Skeletal muscle tissue (tissue), 4 donors: ENCODE results near the gene RPH3AL. TPM values are rescaled to one million over a fixed set of nuclear protein-coding genes. Genes with fewer than 3 reads are reported as not detected.
A peak's percentile ranks its signal among the peaks of the same experiment; 100 is the strongest.

Experiments
- H3K27ac ChIP-seq: one replicate; pipeline ENCODE4 v1.7.0; 2013; ENCODE audit warnings: mild to moderate bottlenecking, low read depth, low read length, inconsistent platforms
- H3K27me3 ChIP-seq, 3 donors: one replicate each; pipeline ENCODE4 v1.7.0; 2013; ENCODE audit warnings: low read length in 3 of 3; ENCODE audit not compliant: control insufficient read depth in 3 of 3, insufficient read depth in 3 of 3
- H3K36me3 ChIP-seq, 3 donors: one replicate each; pipeline ENCODE4 v1.7.0; 2013; ENCODE audit warnings: low read length in 3 of 3; ENCODE audit not compliant: control insufficient read depth in 3 of 3, insufficient read depth in 3 of 3
- H3K4me1 ChIP-seq, 3 donors: one replicate each; pipeline ENCODE4 v1.7.0; 2013; ENCODE audit warnings: low read length in 3 of 3, mild to moderate bottlenecking in 3 of 3; ENCODE audit not compliant: control insufficient read depth in 3 of 3, insufficient read depth in 3 of 3
- H3K4me3 ChIP-seq, 3 donors: one replicate each; pipeline ENCODE4 v1.7.0; 2013; ENCODE audit warnings: low read length in 3 of 3
- H3K9ac ChIP-seq, 3 donors: one replicate each; pipeline ENCODE4 v1.7.0; 2013; ENCODE audit warnings: low read length in 3 of 3, mild to moderate bottlenecking in 3 of 3, moderate library complexity in 2 of 3, low read depth in 1 of 3
- H3K9me3 ChIP-seq, 3 donors: one replicate each; pipeline ENCODE4 v1.7.0; 2013; ENCODE audit warnings: low read length in 3 of 3; ENCODE audit not compliant: control insufficient read depth in 3 of 3
- total RNA-seq: library from RNA; depleted of rRNA; stranded (reverse); fragments of >200 nt; gene quantifications from one replicate; pipeline ENCODE4 v1.2.3, GENCODE V29; 2014
- donor health status: Osteomylitis.

Gene RPH3AL
- total RNA-seq, 1 donor from 2014 or later = 1.6 TPM

GRCh38 chr17:304461-304860, 48.1 kb downstream of the RPH3AL start:
- Histone ChIP-seq H3K27me3 (no peaks in the 10 kb centered on the region), H3K9me3 (no peaks in the 10 kb centered on the region), H3K4me1 (peaks cover 21 to 32% (median 24%) of the 10 kb centered on the region in 3 donors), H3K36me3 (no peaks in the 10 kb centered on the region), H3K4me3 (no peak overlapping the region), H3K27ac (no peak overlapping the region), H3K9ac (peak overlapping the region in 1 of 3 donors; percentile 43)

GRCh38 chr17:303168-303567, 49.4 kb downstream of the RPH3AL start:
- Histone ChIP-seq H3K9ac (no peak overlapping the region), H3K4me3 (no peak overlapping the region), H3K36me3 (no peaks in the 10 kb centered on the region), H3K4me1 (peaks cover 22 to 35% (median 23%) of the 10 kb centered on the region in 3 donors), H3K27ac (no peak overlapping the region), H3K27me3 (no peaks in the 10 kb centered on the region), H3K9me3 (no peaks in the 10 kb centered on the region)

GRCh38 chr17:302300-302698, 50.3 kb downstream of the RPH3AL start:
- Histone ChIP-seq H3K9ac (peak overlapping the region in 2 of 3 donors; percentile 57 to 72), H3K9me3 (no peaks in the 10 kb centered on the region), H3K36me3 (no peaks in the 10 kb centered on the region), H3K27ac (peak overlapping the region; percentile 66), H3K27me3 (no peaks in the 10 kb centered on the region), H3K4me3 (peak overlapping the region in 2 of 3 donors; percentile 18 to 49), H3K4me1 (peaks cover 15 to 34% (median 19%) of the 10 kb centered on the region in 3 donors)

- no peaks in the 10 kb centered on the region for H3K27me3 ChIP-seq
- peak overlapping the region in 2 of 3 donors; percentile 57 to 72 for H3K9ac ChIP-seq
- H3K4me3 ChIP-seq = peak overlapping the region in 2 of 3 donors; percentile 18 to 49
- H3K4me1 ChIP-seq = peaks cover 10 to 33% (median 18%) of the 10 kb centered on the region in 3 donors
- H3K27ac ChIP-seq = peak overlapping the region; percentile 66
- H3K36me3 ChIP-seq = peaks cover 0 to 3% (median 0%) of the 10 kb centered on the region in 3 donors
- H3K9me3 ChIP-seq = no peaks in the 10 kb centered on the region
Measured at GRCh38 chr17:301681-302299, 50.8 kb downstream of the RPH3AL start.

DNA sequence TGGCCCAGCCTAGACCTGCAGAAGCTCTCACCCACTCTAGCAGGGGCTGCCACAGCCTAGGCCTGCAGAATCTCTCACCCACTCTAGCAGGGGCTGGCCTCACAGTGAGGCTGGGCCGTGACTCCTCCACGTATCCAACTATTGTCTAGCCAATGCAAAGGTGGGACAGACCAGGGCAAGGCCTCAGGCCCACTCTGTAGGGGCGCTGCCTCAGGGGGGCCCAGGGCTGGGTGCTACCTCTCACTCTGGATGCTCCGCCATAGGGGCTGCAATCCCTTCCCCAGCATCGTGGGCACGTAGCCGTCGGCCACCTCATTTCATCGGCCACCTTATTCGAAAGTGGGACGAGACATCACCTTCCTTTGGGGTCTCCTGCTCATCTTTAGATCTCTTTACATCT, 51.7 kb downstream of the RPH3AL start:
- Histone ChIP-seq H3K9me3 (no peaks in the 10 kb centered on the region), H3K4me3 (no peak overlapping the region), H3K27me3 (no peaks in the 10 kb centered on the region), H3K36me3 (peaks cover 0 to 7% (median 0%) of the 10 kb centered on the region in 3 donors), H3K4me1 (peaks cover 10 to 33% (median 18%) of the 10 kb centered on the region in 3 donors), H3K9ac (no peak overlapping the region), H3K27ac (peak overlapping the region; percentile 66)

DNA sequence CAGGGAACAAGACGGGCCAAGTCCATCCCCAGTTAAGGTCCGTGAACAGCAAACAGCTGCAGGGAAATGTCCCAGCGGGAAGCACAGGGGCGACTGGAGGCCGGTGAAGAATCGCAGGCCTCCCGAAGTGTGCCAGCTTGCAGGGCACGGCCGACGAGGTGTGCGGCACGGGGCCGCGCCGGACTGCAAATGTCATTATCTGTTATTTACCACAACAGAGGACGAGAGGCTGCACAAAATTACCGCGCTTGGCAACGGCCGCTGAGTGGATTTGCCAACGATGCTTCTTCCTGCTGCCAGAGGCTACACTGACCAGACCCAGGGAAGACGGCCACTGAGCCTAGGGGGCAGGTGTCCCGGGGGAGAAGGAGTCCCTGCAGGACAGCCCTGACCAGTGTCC, 53.1 kb downstream of the RPH3AL start:
- Histone ChIP-seq H3K4me3 (no peak overlapping the region), H3K27ac (no peak overlapping the region), H3K9ac (peak overlapping the region in 1 of 3 donors; percentile 45), H3K36me3 (peaks cover 0 to 7% (median 0%) of the 10 kb centered on the region in 3 donors), H3K27me3 (no peaks in the 10 kb centered on the region), H3K9me3 (no peaks in the 10 kb centered on the region), H3K4me1 (peaks cover 10 to 29% (median 18%) of the 10 kb centered on the region in 3 donors)

GRCh38 chr17:298791-299450, 53.7 kb downstream of the RPH3AL start:
- peak overlapping the region in 1 of 3 donors; percentile 45 for H3K9ac ChIP-seq
- peaks cover 0 to 7% (median 0%) of the 10 kb centered on the region in 3 donors for H3K36me3 ChIP-seq
- H3K4me1 ChIP-seq = peaks cover 10 to 27% (median 18%) of the 10 kb centered on the region in 3 donors
- H3K4me3 ChIP-seq = no peak overlapping the region
- no peaks in the 10 kb centered on the region for H3K27me3 ChIP-seq
- no peaks in the 10 kb centered on the region for H3K9me3 ChIP-seq
- no peak overlapping the region for H3K27ac ChIP-seq

DNA sequence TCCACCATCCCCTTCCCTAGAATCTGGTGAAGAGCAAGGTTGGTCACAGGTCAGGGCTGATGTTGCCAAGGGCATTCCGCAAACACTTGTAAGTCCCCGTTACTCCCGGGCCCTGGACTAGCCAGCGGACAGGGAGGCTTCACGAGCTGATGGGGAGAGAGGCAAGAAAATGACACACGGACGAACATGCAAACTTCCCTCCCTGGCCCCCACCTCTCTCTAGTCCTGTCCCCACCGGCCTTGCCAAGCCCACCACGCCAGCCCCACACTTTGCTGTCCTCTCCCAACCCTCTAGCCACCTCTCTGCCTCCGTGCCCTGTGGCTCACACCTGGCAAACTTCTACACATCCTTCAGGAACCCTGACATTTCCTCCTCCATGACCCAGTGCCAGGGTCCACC, 54.8 kb downstream of the RPH3AL start:
- no peaks in the 10 kb centered on the region for H3K27me3 ChIP-seq
- H3K9ac ChIP-seq = no peak overlapping the region
- no peak overlapping the region for H3K4me3 ChIP-seq
- H3K9me3 ChIP-seq = no peaks in the 10 kb centered on the region
- H3K27ac ChIP-seq = no peak overlapping the region
- peaks cover 10 to 23% (median 18%) of the 10 kb centered on the region in 3 donors for H3K4me1 ChIP-seq
- H3K36me3 ChIP-seq = peaks cover 0 to 7% (median 0%) of the 10 kb centered on the region in 3 donors

- peaks cover 0 to 7% (median 0%) of the 10 kb centered on the region in 3 donors for H3K36me3 ChIP-seq
- H3K9me3 ChIP-seq = no peaks in the 10 kb centered on the region
- no peak overlapping the region for H3K27ac ChIP-seq
- peaks cover 6 to 17% (median 11%) of the 10 kb centered on the region in 3 donors for H3K4me1 ChIP-seq
- no peaks in the 10 kb centered on the region for H3K27me3 ChIP-seq
- H3K9ac ChIP-seq = no peak overlapping the region
- H3K4me3 ChIP-seq = no peak overlapping the region
Measured at GRCh38 chr17:296906-297690, 55.5 kb downstream of the RPH3AL start.
